Measurements from ENCODE around the gene OR10H5.
"Not testable (repeated sequence)": the region's sequence is repeated elsewhere in the genome, so short reads cannot be mapped to it uniquely, and the experiment has no call there.

GRCh38 chr19:15828611-15829305 lies 41.3 kb downstream of the OR10H5 start:
- TF ChIP-seq POLR2A, CTCF (IDR thresholded peaks at IDR 0.05): not testable (repeated sequence)
